IPS DF 4.7 (cell line): ENCODE measurements around the gene BSND.
"Not testable (repeated sequence)": the region's sequence is repeated elsewhere in the genome, so short reads cannot be mapped to it uniquely, and the experiment has no call there.

Experiments used
- DNase-seq: peaks from one replicate; pipeline ENCODE4 v3.0.0-alpha.2; 2013; ENCODE audit warnings: low spot score; ENCODE audit errors: extremely low read depth

Gene BSND

GRCh38 chr1:54998677-54999076 is at the start of gene BSND:
TSS of gene BSND (plus strand) at chr1:54998933. CDS start at chr1:54999187, 254 bp downstream.
- DNase-seq: no peak

GRCh38 chr1:54949053-54949452 is 49.7 kb upstream of the BSND start:
- no peak for DNase-seq

- no peak for DNase-seq
These were observed 48.7 kb upstream of the BSND start for GRCh38 chr1:54950006-54950368.

- DNase-seq: peak; percentile 91
These were observed 48.2 kb upstream of the BSND start for GRCh38 chr1:54950369-54951163.

- DNase-seq: no peak
These were observed 46.9 kb upstream of the BSND start for GRCh38 chr1:54951810-54952226.

- DNase-seq: no peak
These were observed 45.6 kb upstream of the BSND start for GRCh38 chr1:54952950-54953718.

GRCh38 chr1:54953846-54954245 is 44.9 kb upstream of the BSND start:
- no peak for DNase-seq

- no peak for DNase-seq
These were observed 43.4 kb upstream of the BSND start for GRCh38 chr1:54955359-54955758.

GRCh38 chr1:54956726-54957125 is 42.0 kb upstream of the BSND start:
- DNase-seq: no peak

- no peak for DNase-seq
These were observed 39.5 kb upstream of the BSND start for GRCh38 chr1:54959241-54959640.

GRCh38 chr1:54962612-54963395 is 35.9 kb upstream of the BSND start:
- no peak for DNase-seq

- DNase-seq: not testable (repeated sequence)
These were observed 34.9 kb upstream of the BSND start for GRCh38 chr1:54963829-54964228.

GRCh38 chr1:54965624-54966340 is 33.0 kb upstream of the BSND start:
- no peak for DNase-seq

- DNase-seq: no peak
These were observed 31.4 kb upstream of the BSND start for GRCh38 chr1:54967372-54967771.

- DNase-seq: no peak
These were observed 30.2 kb upstream of the BSND start for GRCh38 chr1:54968551-54968950.

- no peak for DNase-seq
These were observed 28.9 kb upstream of the BSND start for GRCh38 chr1:54969879-54970278.

GRCh38 chr1:54970901-54971300 is 27.8 kb upstream of the BSND start:
- DNase-seq: no peak

- no peak for DNase-seq
These were observed 27.4 kb upstream of the BSND start for GRCh38 chr1:54971317-54971791.

GRCh38 chr1:54972436-54972835 is 26.3 kb upstream of the BSND start:
- no peak for DNase-seq

GRCh38 chr1:54973205-54973921 is 25.4 kb upstream of the BSND start:
- DNase-seq: no peak
